Activated CD4-positive, alpha-beta T cell treated with anti-CD3 and anti-CD28 coated beads for 4 hours (primary cell): ENCODE data around the gene ZBTB7C.

Source experiments
- DNase-seq, 2 donors: peaks; one replicate each; pipeline ENCODE4 v3.0.0-alpha.2; 2020

ZBTB7C gene

GRCh38 chr18:48320639-48320945 lies 88.6 kb downstream of the ZBTB7C start:
- no peak for DNase-seq

GRCh38 chr18:48319801-48320638 lies 89.2 kb downstream of the ZBTB7C start:
- no peak for DNase-seq

GRCh38 chr18:48318436-48318835 lies 90.7 kb downstream of the ZBTB7C start:
- no peak for DNase-seq

- DNase-seq = no peak
Measured at GRCh38 chr18:48317781-48318381, 91.3 kb downstream of the ZBTB7C start.

- DNase-seq = no peak
Measured at GRCh38 chr18:48316177-48316576, 93.0 kb downstream of the ZBTB7C start.

GRCh38 chr18:48314690-48315089 lies 94.5 kb downstream of the ZBTB7C start:
- DNase-seq = no peak

DNA sequence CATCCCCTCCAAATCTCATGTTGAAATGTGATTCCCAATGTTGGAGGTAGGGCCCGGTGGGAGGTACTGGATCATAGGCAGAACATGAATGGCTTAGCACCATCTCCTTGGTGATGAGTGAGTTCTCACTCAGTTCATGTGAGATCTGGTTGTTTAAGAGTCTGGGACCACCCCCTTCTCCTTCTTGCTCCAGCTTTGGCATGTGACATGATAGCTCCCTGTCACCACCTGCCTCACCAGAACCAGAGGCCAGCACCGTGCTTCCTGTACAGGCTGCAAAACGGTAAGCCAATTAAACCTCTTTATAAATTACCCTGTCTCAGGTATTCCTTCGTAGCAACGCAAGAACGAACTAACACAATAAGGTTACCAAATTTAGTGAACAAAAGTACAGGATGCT lies 95.4 kb downstream of the ZBTB7C start:
- no peak for DNase-seq

DNA sequence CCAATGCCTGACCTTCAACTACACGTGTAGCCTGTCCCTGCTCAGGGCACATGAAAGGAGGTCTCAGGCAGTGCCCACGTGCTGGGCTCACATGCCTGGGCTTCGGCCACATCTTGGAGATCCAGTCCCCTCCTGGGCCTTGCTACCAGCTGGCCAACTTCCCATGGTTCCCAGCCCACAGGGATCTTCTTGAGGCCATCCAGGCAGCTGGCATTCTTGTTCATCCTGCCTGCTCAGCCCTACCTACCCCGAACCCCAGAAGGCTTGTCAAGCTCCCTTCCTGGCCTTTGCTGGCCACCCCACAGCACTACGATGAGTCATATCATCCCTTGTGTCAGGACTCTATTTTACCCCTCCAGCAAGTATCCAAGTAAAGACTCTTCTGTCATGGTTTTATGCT lies 97.1 kb downstream of the ZBTB7C start:
- DNase-seq = no peak

GRCh38 chr18:48310999-48311398 lies 98.2 kb downstream of the ZBTB7C start:
- DNase-seq = no peak

DNA sequence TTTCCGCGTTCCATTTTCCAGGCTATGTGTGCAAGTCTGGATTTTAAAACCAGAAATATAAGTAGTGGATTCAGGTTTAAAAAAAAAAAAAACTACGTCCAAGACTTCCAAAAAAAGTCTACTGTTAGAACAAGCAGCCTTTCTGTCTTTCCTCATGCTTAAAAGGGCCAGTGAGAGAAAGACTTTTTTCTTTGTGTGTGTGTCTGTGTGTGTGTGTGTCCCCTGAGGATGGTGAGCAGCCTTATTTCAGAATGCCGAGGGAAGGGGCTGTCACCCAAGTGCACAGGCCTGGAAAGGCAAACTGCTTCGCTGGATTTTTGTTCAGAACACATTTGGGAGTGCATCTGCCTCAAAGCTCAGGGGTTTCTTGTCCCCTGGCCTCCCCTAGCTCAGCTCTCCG lies 98.8 kb downstream of the ZBTB7C start:
- DNase-seq = no peak

GRCh38 chr18:48308755-48309575 lies 100.2 kb downstream of the ZBTB7C start:
- DNase-seq = no peak

GRCh38 chr18:48308027-48308635 lies 101.1 kb downstream of the ZBTB7C start:
- DNase-seq = no peak

GRCh38 chr18:48306838-48307237 lies 102.3 kb downstream of the ZBTB7C start:
- no peak for DNase-seq

GRCh38 chr18:48304906-48305693 lies 104.1 kb downstream of the ZBTB7C start:
- no peak for DNase-seq

- DNase-seq = no peak
Measured at GRCh38 chr18:48303883-48304282, 105.3 kb downstream of the ZBTB7C start.

- DNase-seq = no peak
Measured at GRCh38 chr18:48302736-48303135, 106.4 kb downstream of the ZBTB7C start.

DNA sequence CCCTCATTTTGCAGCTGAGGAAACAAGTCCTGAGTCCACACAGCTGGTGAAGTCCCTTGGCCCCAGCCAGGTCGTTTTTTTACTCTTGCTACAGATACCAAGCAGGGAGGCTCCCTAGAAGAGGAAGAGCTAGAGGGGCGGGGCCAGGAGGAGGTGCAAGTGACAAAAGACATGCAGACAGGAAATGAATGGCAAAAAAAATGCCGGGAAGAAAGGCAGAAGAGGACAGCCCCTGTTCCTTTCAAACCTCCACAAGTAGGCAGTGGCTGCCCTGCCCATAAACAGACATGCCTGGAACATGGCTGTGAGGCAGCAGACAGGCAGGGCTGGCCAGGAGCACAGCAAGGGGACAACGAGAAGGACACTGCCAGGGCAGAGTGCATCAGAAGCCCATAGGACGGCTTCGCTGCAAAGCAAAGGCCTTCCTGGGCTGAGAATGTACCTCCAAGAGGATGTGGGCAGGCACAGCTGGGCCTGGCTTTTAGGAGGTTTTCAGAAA lies 108.7 kb downstream of the ZBTB7C start:
- DNase-seq = no peak

- DNase-seq = no peak
Measured at GRCh38 chr18:48297139-48297538, 112.0 kb downstream of the ZBTB7C start.

- no peak for DNase-seq
Measured at GRCh38 chr18:48296581-48296980, 112.6 kb downstream of the ZBTB7C start.

GRCh38 chr18:48295586-48296311 lies 113.4 kb downstream of the ZBTB7C start:
- DNase-seq = no peak

GRCh38 chr18:48294899-48295585 lies 114.1 kb downstream of the ZBTB7C start:
- no peak for DNase-seq
